Activated CD4-positive, alpha-beta T cell treated with anti-CD3 and anti-CD28 coated beads, Interleukin-2, amount 50 U/mL, for 1 hour (primary cell): ENCODE data around the gene ATP2C2.
"Not testable (repeated sequence)": the region's sequence is repeated elsewhere in the genome, so short reads cannot be mapped to it uniquely, and the experiment has no call there.

ENCODE experiments used
- DNase-seq: peaks from one replicate; pipeline ENCODE4 v3.0.0-alpha.2; 2020

ATP2C2 gene

DNA sequence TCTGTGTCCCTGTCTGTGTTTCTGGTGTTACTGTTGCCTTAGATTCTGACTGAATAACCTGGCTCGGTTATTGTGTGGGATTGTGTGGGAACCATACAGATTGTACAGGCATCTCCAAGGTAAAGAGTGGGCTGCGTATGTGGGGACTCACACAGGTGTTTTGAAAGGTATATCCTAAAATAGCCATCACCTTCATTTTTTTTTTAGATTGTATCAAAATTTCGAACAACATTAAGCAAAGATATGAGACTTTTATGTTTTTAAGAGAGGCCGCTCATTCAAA, 53.5 kb downstream of the ATP2C2 start:
- DNase-seq: no peak

DNA sequence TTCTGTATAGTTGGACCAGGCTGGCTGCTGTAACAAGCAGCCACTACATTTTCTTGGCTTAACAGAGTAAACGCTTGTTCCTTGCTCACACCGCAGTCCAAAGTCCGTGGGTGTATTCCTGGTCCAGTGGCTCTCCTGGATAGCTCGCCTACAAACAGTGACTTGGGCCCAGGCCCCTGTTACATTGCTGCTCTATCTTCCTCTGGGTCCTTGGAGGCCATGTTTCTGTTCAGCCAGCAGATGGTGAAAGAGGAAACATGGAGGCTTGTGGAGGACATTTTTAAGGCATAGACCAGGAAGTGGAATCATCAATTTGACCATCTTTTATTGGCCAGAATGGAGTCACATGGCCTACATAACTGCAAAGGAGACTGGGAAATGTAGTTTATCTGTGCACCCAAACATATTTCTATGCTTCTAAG, 55.1 kb downstream of the ATP2C2 start:
- DNase-seq: no peak

DNA sequence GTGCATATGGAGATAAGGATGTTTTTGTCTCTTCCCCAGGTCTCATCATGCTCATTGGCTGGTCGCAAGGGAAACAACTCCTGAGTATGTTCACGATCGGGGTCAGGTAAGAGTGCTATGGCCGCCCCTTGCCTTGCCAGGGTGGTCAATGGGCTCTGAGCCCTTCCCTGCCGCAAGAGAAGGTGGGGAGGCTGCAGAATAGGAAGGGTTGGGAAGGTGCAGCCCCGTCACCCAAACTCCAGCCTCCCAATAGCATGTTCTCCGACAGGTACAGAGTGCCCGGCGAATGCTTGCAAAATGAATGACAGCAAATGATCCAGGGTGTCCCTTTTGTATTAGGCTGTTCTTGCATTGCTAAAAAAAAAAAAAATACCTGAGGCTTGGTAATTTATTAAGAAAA, 57.4 kb downstream of the ATP2C2 start:
- no peak for DNase-seq

DNA sequence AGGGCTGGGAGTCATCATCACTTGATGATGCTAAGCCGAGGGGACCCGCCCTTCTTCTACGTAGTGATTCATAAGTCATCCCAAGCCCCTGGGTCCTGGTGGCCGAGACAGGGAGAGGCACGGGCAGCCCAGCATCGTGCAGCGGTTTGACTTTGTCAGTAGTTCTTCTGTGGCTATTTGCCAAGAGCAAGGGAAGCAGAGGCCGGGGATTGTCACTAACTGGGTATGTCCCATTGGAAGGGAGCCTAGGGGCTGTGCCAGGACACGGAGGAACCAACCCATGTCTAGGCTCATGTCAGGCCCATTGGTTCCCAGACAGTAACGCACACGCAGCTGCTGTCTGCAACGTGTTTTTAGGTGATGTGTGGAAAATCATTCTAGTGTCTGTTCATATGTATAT, 58.5 kb downstream of the ATP2C2 start:
- DNase-seq: no peak

- no peak for DNase-seq
These were observed 59.2 kb downstream of the ATP2C2 start for GRCh38 chr16:84427553-84427952.

- DNase-seq: no peak
These were observed 62.5 kb downstream of the ATP2C2 start for GRCh38 chr16:84430860-84431259.

DNA sequence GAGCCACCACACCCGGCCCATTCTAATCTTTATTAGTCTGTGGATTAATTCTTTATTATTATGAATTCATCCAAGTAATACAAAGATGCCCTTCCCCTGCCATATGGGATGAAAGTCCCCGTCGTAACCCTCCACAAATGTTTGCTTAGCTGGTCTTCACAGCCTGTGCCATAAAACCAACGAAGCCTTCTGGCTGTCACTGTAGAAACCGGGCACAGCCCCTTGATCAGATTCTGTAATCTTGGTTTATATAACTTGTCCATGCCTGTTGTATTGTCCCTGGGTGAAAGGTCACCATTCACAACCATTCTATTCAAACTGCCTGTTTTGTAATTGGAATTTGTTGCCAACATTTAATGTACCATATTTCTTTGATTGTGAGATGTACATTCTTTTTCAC, 66.5 kb downstream of the ATP2C2 start:
- no peak for DNase-seq

DNA sequence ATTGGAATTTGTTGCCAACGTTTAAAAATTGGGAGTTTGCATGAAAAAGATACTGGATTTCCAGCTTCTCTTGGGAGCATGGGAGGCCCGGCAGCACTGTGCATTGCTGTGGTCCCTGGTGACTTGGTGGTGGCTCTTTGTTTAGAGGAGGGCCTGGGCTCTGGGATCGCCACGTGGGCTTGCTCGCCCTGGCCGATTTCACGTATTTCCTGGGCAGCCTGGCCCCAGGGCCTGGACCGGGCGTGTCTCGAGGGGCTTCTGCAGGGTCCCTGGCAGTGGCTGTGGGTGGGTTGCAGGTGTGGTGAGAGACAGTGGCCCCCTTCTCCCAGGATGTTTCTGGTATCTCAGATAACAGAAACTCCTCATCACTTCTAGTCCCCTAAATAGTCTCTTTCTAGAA, 67.9 kb downstream of the ATP2C2 start:
- no peak for DNase-seq

DNA sequence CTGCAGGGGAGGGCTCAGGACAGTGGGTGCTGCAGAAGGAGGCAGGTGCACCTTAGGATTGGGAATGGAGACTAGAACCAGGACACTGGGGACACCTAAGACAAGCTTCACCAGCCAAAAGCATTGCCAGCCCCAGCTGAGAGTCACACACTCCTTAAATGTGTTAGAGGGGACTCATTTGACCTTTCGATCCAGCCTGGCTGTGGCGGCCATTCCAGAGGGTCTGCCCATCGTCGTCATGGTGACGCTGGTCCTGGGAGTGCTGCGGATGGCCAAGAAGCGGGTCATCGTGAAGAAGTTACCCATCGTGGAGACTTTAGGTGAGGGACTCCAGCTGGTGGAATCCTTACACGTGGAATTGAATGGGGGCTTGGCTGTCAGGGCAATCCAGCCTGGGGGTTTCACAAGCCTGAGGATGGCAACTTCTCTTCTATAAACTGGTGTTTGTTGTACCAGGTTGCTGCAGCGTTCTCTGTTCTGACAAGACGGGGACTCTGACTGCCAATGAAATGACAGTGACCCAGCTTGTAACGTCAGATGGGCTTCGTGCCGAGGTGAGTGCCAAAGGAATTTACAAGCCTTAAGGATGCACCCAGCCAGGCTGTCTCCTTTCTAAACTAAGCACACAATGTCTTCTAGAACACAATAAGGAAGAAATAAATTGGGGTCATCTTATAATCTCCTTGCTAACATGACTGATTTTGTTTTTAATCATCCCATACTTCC, 70.8 kb downstream of the ATP2C2 start:
- no peak for DNase-seq

GRCh38 chr16:84442416-84443145, 74.2 kb downstream of the ATP2C2 start:
- DNase-seq: no peak

- no peak for DNase-seq
These were observed 74.9 kb downstream of the ATP2C2 start for GRCh38 chr16:84443166-84443802.

GRCh38 chr16:84444476-84444875, 76.1 kb downstream of the ATP2C2 start:
- no peak for DNase-seq

DNA sequence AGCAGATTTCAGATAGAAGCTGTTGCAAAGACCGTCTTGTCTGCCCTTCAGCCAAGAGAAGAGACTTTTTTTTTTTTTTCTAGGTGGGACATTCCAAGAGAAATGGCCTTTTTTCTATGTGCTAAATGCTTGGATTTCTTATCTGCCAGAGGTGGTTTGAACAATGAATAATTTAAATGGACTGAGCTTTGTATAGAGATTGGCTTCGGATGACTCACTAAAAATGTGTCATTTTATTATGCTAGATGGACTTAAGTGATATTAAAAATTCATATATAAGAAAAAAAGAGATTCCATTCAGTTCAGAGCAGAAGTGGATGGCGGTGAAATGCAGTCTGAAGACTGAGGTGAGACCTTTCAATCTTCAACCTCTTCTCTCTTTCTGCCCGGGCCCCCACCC, 77.7 kb downstream of the ATP2C2 start:
- DNase-seq: no peak

DNA sequence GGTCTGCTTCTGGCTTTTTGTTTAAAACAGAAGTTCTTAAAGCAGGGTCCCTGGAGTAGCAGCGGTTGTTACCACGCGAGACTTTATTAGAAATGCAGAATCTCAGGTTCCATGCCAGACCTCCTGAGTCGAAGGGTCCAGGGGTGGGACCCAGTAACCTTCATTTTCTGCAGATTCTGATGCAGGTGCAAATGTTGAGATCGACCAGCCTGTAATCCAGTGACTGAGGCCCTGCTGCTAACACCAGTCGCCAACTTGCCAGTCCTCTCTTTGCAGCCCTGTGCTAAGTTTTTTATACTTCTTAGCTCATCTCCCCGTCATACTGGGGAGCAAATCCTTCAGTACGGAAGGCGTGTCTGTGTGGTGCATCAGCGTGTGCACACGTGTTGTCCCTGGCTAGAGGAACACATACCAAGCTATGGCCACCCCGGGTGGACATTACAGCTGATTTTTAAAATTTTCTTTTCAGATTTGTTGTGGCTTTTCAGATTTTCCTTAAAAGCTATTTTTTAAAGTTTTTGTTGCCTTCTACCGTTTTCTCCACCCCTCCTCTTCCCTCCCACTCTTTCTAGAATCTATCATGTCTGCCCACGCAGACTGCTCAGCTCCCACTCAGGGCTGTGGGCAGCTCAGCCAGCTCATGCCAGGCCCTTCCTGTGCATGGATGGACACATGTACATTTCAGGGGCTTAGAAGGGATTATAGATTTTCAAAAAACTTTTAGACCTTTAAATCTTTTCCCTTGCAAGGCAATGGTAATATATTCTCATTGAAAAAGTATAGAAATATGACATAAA, 78.5 kb downstream of the ATP2C2 start:
- no peak for DNase-seq

- DNase-seq: no peak
These were observed 80.1 kb downstream of the ATP2C2 start for GRCh38 chr16:84448444-84448843.

- no peak for DNase-seq
These were observed 81.1 kb downstream of the ATP2C2 start for GRCh38 chr16:84449156-84450140.

DNA sequence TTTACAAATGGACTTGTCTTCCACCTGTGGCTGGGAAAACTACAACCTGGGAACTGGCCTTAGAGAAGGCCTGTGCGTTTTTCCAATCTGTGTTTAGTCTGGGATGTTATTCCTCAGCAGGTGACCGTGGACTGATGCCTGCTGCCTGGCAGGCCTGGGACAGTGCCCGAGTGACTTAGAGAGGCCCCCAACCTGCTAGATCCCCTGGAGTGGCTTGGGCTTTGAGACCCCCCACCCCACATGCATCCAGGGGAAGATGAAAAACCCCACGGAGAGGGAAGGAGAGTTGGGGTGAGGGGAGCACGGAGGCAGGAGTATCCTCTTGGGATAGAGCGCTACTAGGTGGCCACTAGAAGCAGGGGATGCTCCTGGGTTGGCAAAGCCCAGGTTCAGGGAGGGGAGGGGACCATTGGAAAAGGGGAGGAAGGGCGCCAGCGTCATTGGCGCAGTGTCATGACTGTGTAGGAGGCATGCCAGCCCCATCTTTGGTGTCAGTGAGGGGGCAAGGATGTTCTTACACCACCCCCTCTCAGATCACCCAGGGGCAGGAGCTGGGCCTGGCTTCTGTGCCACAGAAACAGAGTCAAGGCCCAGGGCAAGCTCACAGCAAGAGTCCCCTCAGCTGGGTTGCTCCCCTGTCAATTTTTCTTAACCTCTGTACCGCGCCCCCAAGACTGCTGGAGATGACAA, 82.0 kb downstream of the ATP2C2 start:
- DNase-seq: no peak

GRCh38 chr16:84451010-84451676, 82.8 kb downstream of the ATP2C2 start:
- not testable (repeated sequence) for DNase-seq

GRCh38 chr16:84451781-84452180, 83.4 kb downstream of the ATP2C2 start:
- DNase-seq: no peak

GRCh38 chr16:84453061-84453752, 84.9 kb downstream of the ATP2C2 start:
- no peak for DNase-seq
